Measurements from ENCODE around the gene RSPH3.

- TF ChIP-seq CTCF (IDR thresholded peaks at IDR 0.05) (no peak), POLR2A (IDR thresholded peaks at IDR 0.05) (no peak)
Measured at GRCh38 chr6:158941246-158941645, 58.8 kb downstream of the RSPH3 start.

All from lower leg skin (tissue), 3 donors.